ENCODE results near the gene PALLD. TPM values are rescaled to one million over a fixed set of nuclear protein-coding genes. Genes with fewer than 3 reads are reported as not detected.
"Not testable (repeated sequence)": the region's sequence is repeated elsewhere in the genome, so short reads cannot be mapped to it uniquely, and the experiment has no call there.

PALLD gene
- total RNA-seq, 1 experiment from 2014 or later = 91.8 TPM

- no peak for DNase-seq (ENCODE audit: extremely low read depth, low read depth)
Observed at GRCh38 chr4:168490711-168491110, 6.1 kb upstream of the PALLD start.

GRCh38 chr4:168491563-168491962 lies 5.3 kb upstream of the PALLD start:
- DNase-seq (ENCODE audit: extremely low read depth, low read depth) = no peak

- DNase-seq (ENCODE audit: extremely low read depth, low read depth) = no peak
Observed at GRCh38 chr4:168498251-168498650, 1.4 kb downstream of the PALLD start.

GRCh38 chr4:168499241-168499640 lies 2.4 kb downstream of the PALLD start:
- DNase-seq (ENCODE audit: extremely low read depth, low read depth) = no peak

GRCh38 chr4:168501407-168501806 lies 4.6 kb downstream of the PALLD start:
- DNase-seq (ENCODE audit: extremely low read depth, low read depth) = no peak

- DNase-seq (ENCODE audit: extremely low read depth, low read depth) = no peak
Observed at GRCh38 chr4:168502861-168503260, 6.0 kb downstream of the PALLD start.

- DNase-seq (ENCODE audit: extremely low read depth, low read depth) = no peak
Observed at GRCh38 chr4:168503652-168504362, 7.0 kb downstream of the PALLD start.

GRCh38 chr4:168504526-168504925 lies 7.7 kb downstream of the PALLD start:
- no peak for DNase-seq (ENCODE audit: extremely low read depth, low read depth)

- no peak for DNase-seq (ENCODE audit: extremely low read depth, low read depth)
Observed at GRCh38 chr4:168506014-168506413, 9.2 kb downstream of the PALLD start.

GRCh38 chr4:168507178-168507815 lies 10.4 kb downstream of the PALLD start:
- no peak for DNase-seq (ENCODE audit: extremely low read depth, low read depth)

- DNase-seq (ENCODE audit: extremely low read depth, low read depth) = no peak
Observed at GRCh38 chr4:168508683-168509082, 11.8 kb downstream of the PALLD start.

- no peak for DNase-seq (ENCODE audit: extremely low read depth, low read depth)
Observed at GRCh38 chr4:168509786-168510185, 12.9 kb downstream of the PALLD start.

- no peak for DNase-seq (ENCODE audit: extremely low read depth, low read depth)
Observed at GRCh38 chr4:168511780-168512489, 15.1 kb downstream of the PALLD start.

GRCh38 chr4:168513826-168514225 lies 17.0 kb downstream of the PALLD start:
- not testable (repeated sequence) for DNase-seq (ENCODE audit: extremely low read depth, low read depth)

- peak; percentile 54 for DNase-seq (ENCODE audit: extremely low read depth, low read depth)
Observed at GRCh38 chr4:168514249-168514852, 17.5 kb downstream of the PALLD start.

- DNase-seq (ENCODE audit: extremely low read depth, low read depth) = no peak
Observed at GRCh38 chr4:168515222-168516011, 18.6 kb downstream of the PALLD start.

- no peak for DNase-seq (ENCODE audit: extremely low read depth, low read depth)
Observed at GRCh38 chr4:168516841-168517240, 20.0 kb downstream of the PALLD start.

GRCh38 chr4:168519576-168519975 lies 22.7 kb downstream of the PALLD start:
- DNase-seq (ENCODE audit: extremely low read depth, low read depth) = no peak

GRCh38 chr4:168521721-168522120 lies 24.9 kb downstream of the PALLD start:
- no peak for DNase-seq (ENCODE audit: extremely low read depth, low read depth)

GRCh38 chr4:168522356-168522755 lies 25.5 kb downstream of the PALLD start:
- no peak for DNase-seq (ENCODE audit: extremely low read depth, low read depth)

Data from NCI-H460 (cell line).